SK-N-MC (cell line): ENCODE results near the gene BCAS3.

Source experiments
- DNase-seq: peaks from one replicate; pipeline ENCODE4 v3.0.0-alpha.2; 2011; ENCODE audit warnings: low read depth, low spot score
- H3K27ac ChIP-seq: fragments of 200-600 bp; sonication (generic); 2 replicates; pipeline ENCODE4 v1.5.1; 2016; ENCODE audit warnings: mixed run types
- H3K36me3 ChIP-seq: fragments of 200-600 bp; sonication (generic); 2 replicates; pipeline ENCODE4 v1.6.1; 2017; ENCODE audit warnings: antibody characterized with exemption, low read length, mixed read lengths; ENCODE audit not compliant: insufficient read depth
- H3K4me3 ChIP-seq: fragments of 200-600 bp; sonication (generic); 2 replicates; pipeline ENCODE4 v1.5.1; 2016
- H3K9ac ChIP-seq: fragments of 200-600 bp; sonication (generic); 2 replicates; pipeline ENCODE4 v1.8.0; 2017; ENCODE audit warnings: mixed run types, mixed read lengths; ENCODE audit not compliant: insufficient read length
- H3K9me3 ChIP-seq: fragments of 200-600 bp; sonication (generic); 2 replicates; pipeline ENCODE4 v1.6.1; 2017; ENCODE audit warnings: low read depth, mild to moderate bottlenecking, antibody characterized with exemption, low read length, moderate library complexity, mixed read lengths
- EZH2 ChIP-seq: fragments of 200-600 bp; sonication (generic); IDR thresholded peaks from one replicate; pipeline ENCODE4 v1.6.1; 2017; ENCODE audit warnings: antibody characterized with exemption
- FOXP2 ChIP-seq: optimal IDR thresholded peaks from 2 replicates; pipeline ENCODE3; 2011; ENCODE audit warnings: mild to moderate bottlenecking, moderate library complexity; ENCODE audit not compliant: insufficient read depth; ENCODE audit errors: extremely low read length, control extremely low read depth
- POLR2AphosphoS5 ChIP-seq: IDR thresholded peaks from 2 replicates; pipeline ENCODE4 v1.6.1; 2012; ENCODE audit warnings: mild to moderate bottlenecking, low read depth, low read length, borderline replicate concordance

BCAS3 gene

GRCh38 chr17:60720763-60721531 is 43.3 kb downstream of the BCAS3 start:
- DNase-seq, result peak; percentile 66
- H3K27ac ChIP-seq, result no peak overlapping the region
- no peak overlapping the region for H3K4me3 ChIP-seq
- no peak for TF ChIP-seq EZH2
- TF ChIP-seq POLR2AphosphoS5, result no peak
- no peaks in the 10 kb centered on the region for H3K36me3 ChIP-seq
- peak overlapping the region; percentile 13 for H3K9ac ChIP-seq
- no peaks in the 10 kb centered on the region for H3K9me3 ChIP-seq

DNA sequence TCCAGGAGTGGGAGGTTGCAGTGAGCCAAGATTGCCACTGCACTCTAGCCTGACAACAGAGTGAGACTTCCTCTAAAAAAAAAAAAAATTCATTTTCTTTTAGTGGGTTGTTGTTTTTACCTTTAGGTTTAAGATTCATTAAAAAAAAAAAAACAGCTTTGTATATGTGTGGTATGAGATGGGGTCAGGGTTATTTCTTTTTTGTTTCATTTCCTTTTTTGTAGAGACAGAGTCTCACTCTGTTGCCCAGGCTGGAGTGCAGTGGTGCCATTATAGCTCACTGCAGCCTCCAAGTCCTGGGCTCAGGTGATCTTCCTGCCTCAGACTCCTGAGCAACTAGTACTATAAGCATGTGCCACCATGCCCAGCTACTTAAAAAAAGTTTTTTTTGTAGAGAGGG is 47.0 kb downstream of the BCAS3 start:
- no peak overlapping the region for H3K9ac ChIP-seq
- no peaks in the 10 kb centered on the region for H3K36me3 ChIP-seq
- no peak overlapping the region for H3K4me3 ChIP-seq
- TF ChIP-seq FOXP2, result no peak
- TF ChIP-seq POLR2AphosphoS5, result no peak
- no peak for TF ChIP-seq EZH2
- no peak for DNase-seq
- no peak overlapping the region for H3K27ac ChIP-seq
- no peaks in the 10 kb centered on the region for H3K9me3 ChIP-seq

DNA sequence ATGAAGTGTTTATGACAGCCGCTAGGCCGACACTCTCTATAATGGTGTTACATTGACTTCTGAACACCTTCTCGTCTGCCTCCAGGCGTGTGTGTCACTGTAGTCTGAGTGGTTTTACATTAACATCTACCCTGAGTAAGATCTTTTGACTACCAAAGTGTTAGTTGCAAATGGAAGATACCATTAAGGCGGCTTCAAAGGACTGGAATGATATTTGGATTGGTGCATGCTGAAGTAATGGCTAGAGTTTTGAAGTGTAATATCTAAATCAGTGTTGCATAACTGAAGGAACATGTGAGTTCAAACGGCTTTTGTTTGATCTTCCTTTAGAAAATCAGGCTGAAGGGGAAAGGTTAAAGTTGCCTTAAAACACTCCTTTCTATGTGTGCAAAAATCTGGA is 52.2 kb downstream of the BCAS3 start:
- TF ChIP-seq POLR2AphosphoS5, result no peak
- no peak for TF ChIP-seq EZH2
- TF ChIP-seq FOXP2, result no peak
- H3K9me3 ChIP-seq, result no peaks in the 10 kb centered on the region
- peak overlapping the region; percentile 36 for H3K4me3 ChIP-seq
- DNase-seq, result no peak
- H3K9ac ChIP-seq, result peak overlapping the region; percentile 42
- no peaks in the 10 kb centered on the region for H3K36me3 ChIP-seq
- peak overlapping the region; percentile 62 for H3K27ac ChIP-seq

- H3K4me3 ChIP-seq, result peak overlapping the region; percentile 36
- peak overlapping the region; percentile 62 for H3K27ac ChIP-seq
- TF ChIP-seq POLR2AphosphoS5, result no peak
- TF ChIP-seq FOXP2, result no peak
- TF ChIP-seq EZH2, result no peak
- no peaks in the 10 kb centered on the region for H3K9me3 ChIP-seq
- H3K36me3 ChIP-seq, result no peaks in the 10 kb centered on the region
- DNase-seq, result no peak
- peak overlapping the region; percentile 42 for H3K9ac ChIP-seq
Observed at GRCh38 chr17:60730273-60730672, 52.6 kb downstream of the BCAS3 start.

GRCh38 chr17:60738287-60738686 is 60.6 kb downstream of the BCAS3 start:
- no peak overlapping the region for H3K4me3 ChIP-seq
- H3K9me3 ChIP-seq, result no peaks in the 10 kb centered on the region
- DNase-seq, result no peak
- TF ChIP-seq POLR2AphosphoS5 (no peak), EZH2 (no peak), FOXP2 (no peak)
- H3K9ac ChIP-seq, result no peak overlapping the region
- no peaks in the 10 kb centered on the region for H3K36me3 ChIP-seq
- H3K27ac ChIP-seq, result no peak overlapping the region

- no peak overlapping the region for H3K4me3 ChIP-seq
- H3K36me3 ChIP-seq, result no peaks in the 10 kb centered on the region
- H3K27ac ChIP-seq, result no peak overlapping the region
- no peaks in the 10 kb centered on the region for H3K9me3 ChIP-seq
- H3K9ac ChIP-seq, result no peak overlapping the region
- TF ChIP-seq FOXP2 (no peak), POLR2AphosphoS5 (no peak), EZH2 (no peak)
- DNase-seq, result no peak
Observed at GRCh38 chr17:60740584-60740983, 62.9 kb downstream of the BCAS3 start.

DNA sequence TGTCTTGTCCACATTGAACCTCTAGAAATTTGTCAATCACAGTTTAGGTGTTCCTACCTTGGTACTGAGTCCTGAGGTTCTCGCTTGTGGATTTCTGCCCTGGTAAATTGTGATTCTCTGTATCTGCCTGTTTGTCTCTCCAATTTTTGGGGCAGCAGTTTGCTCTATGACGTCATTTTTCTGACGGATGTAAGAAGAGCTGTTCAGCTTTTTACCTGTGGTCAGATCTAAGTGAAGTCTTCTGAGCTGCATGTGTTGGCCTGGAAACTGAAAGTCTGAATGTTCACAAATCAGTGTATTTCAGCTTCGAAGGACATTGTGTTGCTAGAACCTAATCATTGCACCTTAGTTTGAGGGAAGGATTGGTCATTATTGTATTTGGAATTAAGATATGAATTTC is 63.4 kb downstream of the BCAS3 start:
- TF ChIP-seq POLR2AphosphoS5 (no peak), EZH2 (no peak), FOXP2 (no peak)
- DNase-seq, result no peak
- Histone ChIP-seq H3K27ac (no peak overlapping the region), H3K4me3 (no peak overlapping the region), H3K9ac (no peak overlapping the region), H3K9me3 (no peaks in the 10 kb centered on the region), H3K36me3 (no peaks in the 10 kb centered on the region)

DNA sequence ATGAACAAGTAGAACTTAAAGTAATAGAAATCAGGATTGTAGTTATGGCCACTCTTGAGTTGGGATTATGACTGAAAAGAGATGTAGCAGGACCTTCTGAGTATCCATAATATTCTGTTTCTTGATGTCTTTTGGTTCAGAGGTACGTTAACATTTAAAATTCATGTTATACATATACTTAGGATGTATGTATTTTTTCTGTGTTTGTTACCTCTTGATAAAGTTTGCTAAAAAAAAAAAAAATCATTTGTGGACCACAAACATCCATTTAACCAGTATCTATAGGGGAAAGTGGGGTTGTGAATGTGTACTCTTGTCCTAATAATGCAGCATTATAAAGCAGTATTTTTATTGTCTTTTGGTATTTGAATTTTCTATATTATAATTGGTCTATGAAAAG is 65.6 kb downstream of the BCAS3 start:
- Histone ChIP-seq H3K36me3 (no peaks in the 10 kb centered on the region), H3K9me3 (no peaks in the 10 kb centered on the region), H3K9ac (peak overlapping the region; percentile 82), H3K4me3 (peak overlapping the region; percentile 75), H3K27ac (peak overlapping the region; percentile 98)
- no peak for TF ChIP-seq POLR2AphosphoS5
- TF ChIP-seq FOXP2, result no peak
- TF ChIP-seq EZH2, result no peak
- no peak for DNase-seq

- peak overlapping the region; percentile 82 for H3K9ac ChIP-seq
- TF ChIP-seq POLR2AphosphoS5 (peak; percentile 48; the same call in 1 of the 2 replicates), FOXP2 (no peak)
- H3K36me3 ChIP-seq, result no peaks in the 10 kb centered on the region
- peak; percentile 50 for DNase-seq
- peak overlapping the region; percentile 75 for H3K4me3 ChIP-seq
- peak overlapping the region; percentile 98 for H3K27ac ChIP-seq
- no peaks in the 10 kb centered on the region for H3K9me3 ChIP-seq
Observed at GRCh38 chr17:60743799-60744198, 66.1 kb downstream of the BCAS3 start.
